GM18873 (cell line): ENCODE data around the gene CCNA2.

Experiments used
- ATAC-seq: cut with Tn5 transposase; IDR thresholded peaks from one replicate; pipeline ENCODE4 v1.9.1; 2021; ENCODE audit warnings: mild to moderate bottlenecking, moderate library complexity, moderate number of reproducible peaks; ENCODE audit not compliant: unreplicated experiment, low FRiP score

The CCNA2 gene

GRCh38 chr4:121778991-121779628 lies 44.6 kb downstream of the CCNA2 start:
- ATAC-seq = no peak

GRCh38 chr4:121777625-121778024 lies 46.1 kb downstream of the CCNA2 start:
- ATAC-seq = no peak

- ATAC-seq = no peak
These were observed 46.9 kb downstream of the CCNA2 start for GRCh38 chr4:121776610-121777401.

GRCh38 chr4:121773883-121774282 lies 49.8 kb downstream of the CCNA2 start:
- no peak for ATAC-seq

GRCh38 chr4:121771869-121772268 lies 51.8 kb downstream of the CCNA2 start:
- no peak for ATAC-seq

- no peak for ATAC-seq
These were observed 54.3 kb downstream of the CCNA2 start for GRCh38 chr4:121769341-121769740.

- no peak for ATAC-seq
These were observed 56.5 kb downstream of the CCNA2 start for GRCh38 chr4:121767166-121767565.
